B cell (primary cell): Measurements from ENCODE around the gene FAM107B. TPM values are rescaled to one million over a fixed set of nuclear protein-coding genes. Genes with fewer than 3 reads are reported as not detected.

Experiments used
- ATAC-seq: fragments of 200-7000 bp; cut with Tn5 transposase; one replicate; pipeline ENCODE4 v1.10.0; 2021; ENCODE audit warnings: low read depth, mild to moderate bottlenecking, moderate number of reproducible peaks, moderate library complexity
- CTCF ChIA-PET: fragments of 350-600 bp; sonication (Branson Sonifier 250); formaldehyde crosslinking; loops from one replicate; lab custom pipeline; 2021; ENCODE audit warnings: antibody characterized with exemption, inconsistent platforms; lab: Charles Lee
- POLR2A ChIA-PET: fragments of 350-600 bp; sonication (Branson Sonifier 250); formaldehyde crosslinking; loops from one replicate; lab custom pipeline; 2021; ENCODE audit warnings: antibody characterized with exemption; lab: Charles Lee
- DNase-seq: peaks from one replicate; pipeline ENCODE4 v3.0.0; 2013
- H2AFZ ChIP-seq: 2 replicates; pipeline ENCODE4 v1.6.1; 2012; ENCODE audit warnings: mild to moderate bottlenecking, low read depth, low read length; ENCODE audit not compliant: insufficient read depth, poor library complexity, severe bottlenecking
- H3K27ac ChIP-seq, 2 donors: 1 replicate in 1 of 2; 2 replicates in 1 of 2; pipeline ENCODE4 v1.5.1; 2012 to 2013; ENCODE audit warnings: low read length in 2 of 2, mild to moderate bottlenecking in 2 of 2, moderate library complexity in 1 of 2
- H3K27me3 ChIP-seq, 4 experiments: fragments of 200-600 bp in 1 of 4; sonication (generic) in 1 of 4; replicated peaks in 1 of 4; 1 replicate in 2 of 4; 2 replicates in 2 of 4; pipeline versions ENCODE4 v1.6.1 to v1.7.0; 2013 to 2016; ENCODE audit warnings: low read length in 3 of 4, mild to moderate bottlenecking in 2 of 4, mixed read lengths in 1 of 4, moderate library complexity in 1 of 4; ENCODE audit not compliant: insufficient read depth in 4 of 4, control insufficient read depth in 3 of 4; ENCODE audit errors: control extremely low read depth in 1 of 4
- H3K36me3 ChIP-seq, 2 experiments: replicated peaks in 1 of 2; 1 replicate in 1 of 2; 2 replicates in 1 of 2; pipeline versions ENCODE4 v1.6.1 to v1.7.1; 2013; ENCODE audit warnings: low read length in 1 of 2; ENCODE audit not compliant: insufficient read depth in 2 of 2, control insufficient read depth in 1 of 2; ENCODE audit errors: control extremely low read depth in 1 of 2, extremely low read depth in 1 of 2
- H3K4me1 ChIP-seq, 2 donors: fragments of 200-600 bp in 1 of 2; sonication (generic) in 1 of 2; 1 replicate in 1 of 2; 2 replicates in 1 of 2; pipeline versions ENCODE4 v1.5.1 to v1.6.1; 2013 to 2017; ENCODE audit warnings: low read length in 2 of 2; ENCODE audit not compliant: control insufficient read depth in 2 of 2, insufficient read depth in 2 of 2
- H3K4me2 ChIP-seq: replicated peaks from 2 replicates; pipeline ENCODE3; 2012; ENCODE audit warnings: mild to moderate bottlenecking, low read depth, low read length; ENCODE audit not compliant: poor library complexity, severe bottlenecking
- H3K4me3 ChIP-seq, 5 experiments: fragments of 200-600 bp in 1 of 5; sonication (generic) in 1 of 5; 1 replicate in 3 of 5; 2 replicates in 2 of 5; pipeline versions ENCODE4 v1.5.1 to v1.7.0; 2011 to 2016; ENCODE audit warnings: low read length in 4 of 5, mild to moderate bottlenecking in 4 of 5, low read depth in 2 of 5, control low read depth in 1 of 5, moderate library complexity in 1 of 5; ENCODE audit not compliant: insufficient read depth in 1 of 5; ENCODE audit errors: control extremely low read depth in 1 of 5, extremely low read depth in 1 of 5
- H3K79me2 ChIP-seq: fragments of 200-600 bp; sonication (generic); one replicate; pipeline ENCODE4 v1.6.0; 2016; ENCODE audit warnings: low read length; ENCODE audit not compliant: control insufficient read depth, insufficient read depth
- H3K9ac ChIP-seq: fragments of 200-600 bp; sonication (generic); 2 replicates; pipeline ENCODE4 v1.6.1; 2017; ENCODE audit warnings: mild to moderate bottlenecking, low read length, moderate library complexity
- H3K9me3 ChIP-seq, 3 donors: one replicate each; pipeline versions ENCODE4 v1.6.1 to v1.7.1; 2013; ENCODE audit warnings: low read length in 2 of 3; ENCODE audit not compliant: control insufficient read depth in 2 of 3, insufficient read depth in 1 of 3; ENCODE audit errors: control extremely low read depth in 1 of 3
- H4K20me1 ChIP-seq: 2 replicates; pipeline ENCODE4 v1.6.0; 2012; ENCODE audit warnings: mild to moderate bottlenecking, low read length; ENCODE audit not compliant: insufficient read depth, control insufficient read depth, poor library complexity, severe bottlenecking
- H3K27ac Mint-ChIP-seq: one replicate; pipeline ENCODE4 v1.8.0; 2021; ENCODE audit warnings: mixed read lengths
- H3K27me3 Mint-ChIP-seq: one replicate; pipeline ENCODE4 v1.8.0; 2021; ENCODE audit warnings: mixed read lengths
- H3K4me1 Mint-ChIP-seq: one replicate; pipeline ENCODE4 v1.8.0; 2021; ENCODE audit warnings: mixed read lengths
- H3K4me3 Mint-ChIP-seq: one replicate; pipeline ENCODE4 v1.8.0; 2021; ENCODE audit warnings: mixed read lengths
- H3K9me3 Mint-ChIP-seq: one replicate; pipeline ENCODE4 v1.8.0; 2022; ENCODE audit warnings: mixed read lengths; ENCODE audit not compliant: insufficient read depth
- EZH2 ChIP-seq: IDR thresholded peaks from 2 replicates; pipeline ENCODE4 v1.6.1; 2012; ENCODE audit warnings: borderline replicate concordance, low read depth, mild to moderate bottlenecking, moderate library complexity, low read length; ENCODE audit not compliant: insufficient read depth, poor library complexity, severe bottlenecking
- WGBS: methylation state at CpG from one replicate; pipeline ENCODE4 v1.1.5; 2013; ENCODE audit warnings: missing lambda C conversion rate; ENCODE audit not compliant: insufficient coverage; 5-methylcytosine and 5-hydroxymethylcytosine counted together
- intact Hi-C: fragments of 100-400 bp; cut with micrococcal nuclease; formaldehyde crosslinking; loops from one replicate; pipeline ENCODE4 v1.10.0; 2022
- polyA plus RNA-seq: library from polyadenylated mRNA; depleted of rRNA; stranded (reverse); fragments of >200 nt; gene quantifications from 2 replicates; pipeline ENCODE4 v1.2.3, GENCODE V29; 2012
- total RNA-seq, 2 donors: library from RNA; stranded (reverse); fragments of 120-200 nt in 1 of 2; gene quantifications; 1 replicate in 1 of 2; 2 replicates in 1 of 2; pipeline versions ENCODE4 v1.2.3 to v1.2.4, GENCODE V29; 2013 to 2022
- TF ChIP-seq, protein P1 (sequence below): fragments of 200-600 bp; IDR thresholded peaks from one replicate; pipeline ENCODE4 v1.8.0; 2022; ENCODE audit warnings: antibody characterized with exemption, mild to moderate bottlenecking

Gene FAM107B
- total and polyA plus RNA-seq, 2 donors (not counting 1 experiment from before 2014, with no cell fraction given): 31.9 to 318 TPM

DNA sequence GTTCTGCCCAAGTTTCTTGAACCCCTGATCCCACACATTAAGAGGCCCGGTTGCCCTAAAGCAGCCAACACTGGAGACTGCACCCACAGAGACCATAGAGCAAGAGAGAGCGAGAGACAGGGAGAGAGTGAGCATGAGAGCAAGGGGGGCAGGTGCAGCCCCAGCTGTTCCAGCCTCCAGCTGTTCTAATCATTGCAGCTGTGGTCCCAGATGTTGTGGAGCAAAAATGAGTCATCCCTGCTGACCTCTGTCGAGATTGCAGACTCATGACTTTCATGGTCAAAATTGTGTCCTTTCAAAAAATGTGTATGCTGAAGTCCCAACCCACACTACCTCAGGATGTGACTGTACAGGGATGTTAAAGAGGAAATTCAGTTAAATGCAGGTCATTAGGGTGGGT is 300.0 kb downstream of the FAM107B start:
- Mint-ChIP-seq H3K27ac (no peak overlapping the region), H3K4me3 (no peak overlapping the region), H3K27me3 (peaks cover 51% of the 10 kb centered on the region), H3K9me3 (peaks cover 5% of the 10 kb centered on the region), H3K4me1 (no peaks in the 10 kb centered on the region)
- H3K9ac ChIP-seq: no peak overlapping the region
- no peak overlapping the region for H3K4me2 ChIP-seq
- ChIA-PET POLR2A (no interaction called here), CTCF (no interaction called here)
- TF ChIP-seq, protein P1, sequence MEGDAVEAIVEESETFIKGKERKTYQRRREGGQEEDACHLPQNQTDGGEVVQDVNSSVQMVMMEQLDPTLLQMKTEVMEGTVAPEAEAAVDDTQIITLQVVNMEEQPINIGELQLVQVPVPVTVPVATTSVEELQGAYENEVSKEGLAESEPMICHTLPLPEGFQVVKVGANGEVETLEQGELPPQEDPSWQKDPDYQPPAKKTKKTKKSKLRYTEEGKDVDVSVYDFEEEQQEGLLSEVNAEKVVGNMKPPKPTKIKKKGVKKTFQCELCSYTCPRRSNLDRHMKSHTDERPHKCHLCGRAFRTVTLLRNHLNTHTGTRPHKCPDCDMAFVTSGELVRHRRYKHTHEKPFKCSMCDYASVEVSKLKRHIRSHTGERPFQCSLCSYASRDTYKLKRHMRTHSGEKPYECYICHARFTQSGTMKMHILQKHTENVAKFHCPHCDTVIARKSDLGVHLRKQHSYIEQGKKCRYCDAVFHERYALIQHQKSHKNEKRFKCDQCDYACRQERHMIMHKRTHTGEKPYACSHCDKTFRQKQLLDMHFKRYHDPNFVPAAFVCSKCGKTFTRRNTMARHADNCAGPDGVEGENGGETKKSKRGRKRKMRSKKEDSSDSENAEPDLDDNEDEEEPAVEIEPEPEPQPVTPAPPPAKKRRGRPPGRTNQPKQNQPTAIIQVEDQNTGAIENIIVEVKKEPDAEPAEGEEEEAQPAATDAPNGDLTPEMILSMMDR: no peak
- TF ChIP-seq EZH2: no peak
- ATAC-seq: no peak
- intact Hi-C loops: no loop called here
- H3K4me3 ChIP-seq: no peak overlapping the region
- H4K20me1 ChIP-seq: no peaks in the 10 kb centered on the region
- H2AFZ ChIP-seq: no peak overlapping the region
- WGBS: 67% methylated on average over 2 of the region's 3 CpGs
- no peaks in the 10 kb centered on the region for H3K4me1 ChIP-seq
- H3K27me3 ChIP-seq: peaks cover 0 to 9% (median 0%) of the 10 kb centered on the region in 4 experiments
- no peaks in the 10 kb centered on the region for H3K36me3 ChIP-seq
- no peak overlapping the region for H3K27ac ChIP-seq
- no peak for DNase-seq
- no peaks in the 10 kb centered on the region for H3K79me2 ChIP-seq
- no peaks in the 10 kb centered on the region for H3K9me3 ChIP-seq

DNA sequence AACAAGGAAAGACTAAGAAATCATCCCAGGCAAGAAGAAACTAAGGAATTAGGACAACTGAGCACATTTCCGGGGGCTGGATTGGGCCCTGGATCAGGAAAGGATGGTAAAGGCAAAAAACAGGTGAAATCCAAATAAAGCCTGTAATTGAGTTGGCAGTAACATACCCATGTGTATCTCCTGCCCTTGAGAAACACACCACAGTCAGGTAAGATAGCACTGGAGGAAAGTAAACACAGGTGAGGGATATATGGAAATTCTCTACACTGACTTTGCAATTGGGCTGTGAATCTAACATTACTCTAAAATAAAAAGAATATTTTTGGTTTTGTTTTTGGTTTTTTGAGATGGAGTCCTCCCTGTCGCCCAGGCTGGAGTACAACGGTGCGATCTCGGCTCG is 303.8 kb downstream of the FAM107B start:
- WGBS: no CpG with 5 or more reads among the region's 6 CpGs
- ATAC-seq: no peak
- Mint-ChIP-seq H3K4me1 (peaks cover 1% of the 10 kb centered on the region), H3K9me3 (peaks cover 5% of the 10 kb centered on the region), H3K27me3 (peaks cover 66% of the 10 kb centered on the region), H3K27ac (no peak overlapping the region), H3K4me3 (no peak overlapping the region)
- Histone ChIP-seq H3K4me2 (no peak overlapping the region), H2AFZ (no peak overlapping the region), H3K27ac (no peak overlapping the region), H3K9ac (no peak overlapping the region), H3K79me2 (no peaks in the 10 kb centered on the region), H3K9me3 (no peaks in the 10 kb centered on the region), H3K4me3 (no peak overlapping the region), H4K20me1 (no peaks in the 10 kb centered on the region), H3K36me3 (no peaks in the 10 kb centered on the region), H3K27me3 (peaks cover 0 to 14% (median 0%) of the 10 kb centered on the region in 4 experiments), H3K4me1 (no peaks in the 10 kb centered on the region)
- intact Hi-C loops: no loop called here
- TF ChIP-seq, protein P1: no peak
- no peak for TF ChIP-seq EZH2
- ChIA-PET CTCF (no interaction called here), POLR2A (no interaction called here)
- no peak for DNase-seq
